Esophagus squamous epithelium (tissue), 4 donors: ENCODE measurements around the gene CHST12.

ENCODE experiments used
- POLR2A ChIP-seq, 4 donors: fragments of 450-650 bp; IDR thresholded peaks; one replicate each; pipeline ENCODE4 v1.6.1; 2017; ENCODE audit warnings: antibody characterized with exemption in 4 of 4, mild to moderate bottlenecking in 4 of 4, moderate library complexity in 3 of 4
- TF ChIP-seq, protein P1 (sequence below), 6 experiments: fragments of 450-650 bp in 4 of 6; fragments of 200-600 bp in 2 of 6; sonication (generic) in 2 of 6; IDR thresholded peaks; one replicate each; pipeline ENCODE4 v1.5.1; 2016 to 2019; ENCODE audit warnings: antibody characterized with exemption in 6 of 6, mild to moderate bottlenecking in 4 of 6, moderate library complexity in 4 of 6

DNA sequence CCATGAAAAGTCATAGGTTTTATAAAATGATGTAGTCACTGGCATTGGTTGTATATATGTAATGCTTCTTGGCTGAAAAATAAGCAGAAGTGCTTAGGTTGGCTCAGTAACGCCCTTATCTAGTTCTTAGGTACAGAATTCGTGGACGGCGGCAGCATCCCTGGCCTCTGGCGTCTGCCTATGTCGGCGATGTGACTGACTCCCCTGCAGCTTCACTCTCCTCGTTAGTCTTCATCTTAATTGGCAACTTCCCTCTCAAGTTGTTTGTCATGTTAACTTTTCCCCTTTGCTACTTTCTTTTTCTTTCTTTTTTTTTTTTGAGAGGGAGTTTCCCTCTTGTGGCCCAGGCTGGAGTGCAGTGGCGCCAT is 18.5 kb downstream of the CHST12 start:
- TF ChIP-seq, protein P1, sequence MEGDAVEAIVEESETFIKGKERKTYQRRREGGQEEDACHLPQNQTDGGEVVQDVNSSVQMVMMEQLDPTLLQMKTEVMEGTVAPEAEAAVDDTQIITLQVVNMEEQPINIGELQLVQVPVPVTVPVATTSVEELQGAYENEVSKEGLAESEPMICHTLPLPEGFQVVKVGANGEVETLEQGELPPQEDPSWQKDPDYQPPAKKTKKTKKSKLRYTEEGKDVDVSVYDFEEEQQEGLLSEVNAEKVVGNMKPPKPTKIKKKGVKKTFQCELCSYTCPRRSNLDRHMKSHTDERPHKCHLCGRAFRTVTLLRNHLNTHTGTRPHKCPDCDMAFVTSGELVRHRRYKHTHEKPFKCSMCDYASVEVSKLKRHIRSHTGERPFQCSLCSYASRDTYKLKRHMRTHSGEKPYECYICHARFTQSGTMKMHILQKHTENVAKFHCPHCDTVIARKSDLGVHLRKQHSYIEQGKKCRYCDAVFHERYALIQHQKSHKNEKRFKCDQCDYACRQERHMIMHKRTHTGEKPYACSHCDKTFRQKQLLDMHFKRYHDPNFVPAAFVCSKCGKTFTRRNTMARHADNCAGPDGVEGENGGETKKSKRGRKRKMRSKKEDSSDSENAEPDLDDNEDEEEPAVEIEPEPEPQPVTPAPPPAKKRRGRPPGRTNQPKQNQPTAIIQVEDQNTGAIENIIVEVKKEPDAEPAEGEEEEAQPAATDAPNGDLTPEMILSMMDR (IDR thresholded peaks at IDR 0.05): no peak
- TF ChIP-seq POLR2A (IDR thresholded peaks at IDR 0.05): no peak
